Prostate gland (tissue), 2 donors: ENCODE results near the gene ADAMTSL3.

Experiments
- POLR2A ChIP-seq: fragments of 450-650 bp; IDR thresholded peaks from one replicate; pipeline ENCODE4 v1.6.1; 2016; ENCODE audit warnings: antibody characterized with exemption, mild to moderate bottlenecking
- POLR2AphosphoS5 ChIP-seq: sonication (generic); formaldehyde crosslinking; IDR thresholded peaks from one replicate; pipeline ENCODE4 v1.6.1; 2017; ENCODE audit warnings: antibody characterized with exemption
- TF ChIP-seq, protein P1 (sequence below), 4 experiments: fragments of 200-600 bp in 2 of 4; fragments of 450-650 bp in 2 of 4; sonication (generic) in 2 of 4; IDR thresholded peaks; 1 replicate in 3 of 4; 2 replicates in 1 of 4; pipeline ENCODE4 v1.5.1; 2016 to 2019; ENCODE audit warnings: antibody characterized with exemption in 4 of 4, mild to moderate bottlenecking in 2 of 4, moderate library complexity in 2 of 4

DNA sequence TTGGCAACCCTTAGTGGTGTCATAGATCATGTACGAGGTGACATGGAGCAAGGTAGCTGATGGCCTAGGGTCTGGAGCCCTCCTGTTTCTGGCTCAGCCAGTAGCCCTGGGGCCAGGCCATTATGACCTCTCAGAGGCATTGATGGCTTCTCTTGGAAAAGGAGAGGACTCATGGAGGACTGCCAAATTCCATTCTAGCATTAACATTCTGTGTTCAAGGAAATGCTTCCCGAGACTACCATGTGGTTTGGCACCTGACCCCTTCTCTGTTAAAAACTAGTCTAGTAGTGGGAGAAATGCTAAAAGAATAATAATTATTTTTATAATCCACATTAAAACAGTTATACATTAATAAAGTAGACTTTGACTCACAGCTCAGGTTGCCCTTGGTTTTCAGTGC is 40.2 kb upstream of the ADAMTSL3 start:
- TF ChIP-seq, protein P1, sequence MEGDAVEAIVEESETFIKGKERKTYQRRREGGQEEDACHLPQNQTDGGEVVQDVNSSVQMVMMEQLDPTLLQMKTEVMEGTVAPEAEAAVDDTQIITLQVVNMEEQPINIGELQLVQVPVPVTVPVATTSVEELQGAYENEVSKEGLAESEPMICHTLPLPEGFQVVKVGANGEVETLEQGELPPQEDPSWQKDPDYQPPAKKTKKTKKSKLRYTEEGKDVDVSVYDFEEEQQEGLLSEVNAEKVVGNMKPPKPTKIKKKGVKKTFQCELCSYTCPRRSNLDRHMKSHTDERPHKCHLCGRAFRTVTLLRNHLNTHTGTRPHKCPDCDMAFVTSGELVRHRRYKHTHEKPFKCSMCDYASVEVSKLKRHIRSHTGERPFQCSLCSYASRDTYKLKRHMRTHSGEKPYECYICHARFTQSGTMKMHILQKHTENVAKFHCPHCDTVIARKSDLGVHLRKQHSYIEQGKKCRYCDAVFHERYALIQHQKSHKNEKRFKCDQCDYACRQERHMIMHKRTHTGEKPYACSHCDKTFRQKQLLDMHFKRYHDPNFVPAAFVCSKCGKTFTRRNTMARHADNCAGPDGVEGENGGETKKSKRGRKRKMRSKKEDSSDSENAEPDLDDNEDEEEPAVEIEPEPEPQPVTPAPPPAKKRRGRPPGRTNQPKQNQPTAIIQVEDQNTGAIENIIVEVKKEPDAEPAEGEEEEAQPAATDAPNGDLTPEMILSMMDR (IDR thresholded peaks at IDR 0.05), result no peak
- TF ChIP-seq POLR2A (no peak), POLR2AphosphoS5 (no peak)
